A549 treated with DMSO at 1 μM for 4 hours (cell line): ENCODE results near the gene XYLT2. TPM values are rescaled to one million over a fixed set of nuclear protein-coding genes. Genes with fewer than 3 reads are reported as not detected.

Source experiments
- total RNA-seq: library from RNA; stranded (reverse); fragments of 200-300 nt; extraction: Qiagen RNA extraction; gene quantifications from 5 replicates; pipeline ENCODE4 v1.2.3, GENCODE V29; 2022; ENCODE audit warnings: low read depth

The XYLT2 gene
- 18.5 to 26.0 TPM (median 21.9 TPM) in 5 replicates for total RNA-seq

GRCh38 chr17:50345432-50346312 is at the start of gene XYLT2:
XYLT2 (plus strand) TSS chr17:50346126; CDS start chr17:50346141, 15 bp downstream.

GRCh38 chr17:50372758-50373556 is 27.0 kb downstream of the XYLT2 start, which contains the start of the genes EME1 and MRPL27:
EME1 (plus strand) TSS chr17:50373229; CDS start chr17:50375209, 1,980 bp downstream.
MRPL27 (minus strand) TSS chr17:50373184; CDS start chr17:50373170, 14 bp downstream.

DNA sequence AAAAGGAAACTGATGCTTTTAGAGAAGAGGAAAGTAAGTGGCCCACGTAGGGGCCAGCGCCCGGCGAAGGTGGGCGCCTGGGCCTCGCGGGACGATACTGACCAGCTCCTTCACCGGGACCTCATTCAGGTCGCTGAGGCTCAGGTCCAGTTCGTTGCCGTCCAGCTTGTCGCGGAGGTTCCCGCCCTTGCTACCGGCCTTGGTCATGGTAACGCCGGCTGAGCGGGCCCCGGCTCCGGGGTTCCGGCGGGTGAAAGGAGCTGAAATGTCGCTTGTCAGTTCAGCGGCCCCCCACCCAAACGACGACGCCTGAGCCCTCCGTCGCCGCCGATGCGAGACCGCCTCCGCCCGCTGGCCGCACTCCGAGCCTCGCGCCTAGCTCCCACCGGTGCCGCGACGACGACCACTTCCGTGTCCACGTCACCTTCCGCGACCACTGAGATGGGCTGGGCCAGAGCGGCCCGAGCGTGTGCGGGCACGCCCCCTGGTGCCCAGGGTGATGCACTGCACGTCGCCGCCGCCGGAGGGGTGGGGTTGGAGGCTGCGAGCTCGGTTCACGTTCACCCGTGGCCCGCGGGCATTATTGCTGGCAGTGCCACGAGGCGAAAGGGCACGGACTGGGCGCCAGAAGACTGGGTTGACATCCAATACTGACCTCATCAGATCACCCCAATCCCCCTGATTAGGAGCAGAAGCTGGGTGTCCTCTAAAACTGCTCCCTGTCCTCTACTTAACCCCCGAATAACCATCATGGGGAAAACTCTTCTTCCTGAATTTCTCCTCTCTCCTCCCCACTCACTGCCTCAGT is 51.4 kb downstream of the XYLT2 start, which contains the start of gene LRRC59:
TSS of gene LRRC59 (minus strand) at position 413 of the 808 bp plus-strand sequence. CDS start at position 207, 206 bp downstream.

Other genes starting within 250 kb of the XYLT2 start
- 0.24 to 0.51 TPM (median 0.38 TPM) in 5 replicates for gene SAMD14, start 216.0 kb upstream of the XYLT2 start, total RNA-seq
- gene PPP1R9B, start 195.4 kb upstream of the XYLT2 start, total RNA-seq, result 45.7 to 65.4 TPM (median 59.4 TPM) in 5 replicates
- gene SGCA, start 180.1 kb upstream of the XYLT2 start, total RNA-seq, result 1.5 to 2.7 TPM (median 1.8 TPM) in 5 replicates
- gene COL1A1, start 144.5 kb upstream of the XYLT2 start, total RNA-seq, result 8.5 to 11.9 TPM (median 9.5 TPM) in 5 replicates
- gene TMEM92, start 71.7 kb upstream of the XYLT2 start, total RNA-seq, result 22.2 to 30.1 TPM (median 26.9 TPM) in 5 replicates
- gene MRPL27, start 27.1 kb downstream of the XYLT2 start, total RNA-seq, result 138 to 166 TPM (median 143 TPM) in 5 replicates
- 15.2 to 17.4 TPM (median 16.0 TPM) in 5 replicates for gene EME1, start 27.1 kb downstream of the XYLT2 start, total RNA-seq
- gene LRRC59, start 51.4 kb downstream of the XYLT2 start, total RNA-seq, result 237 to 256 TPM (median 243 TPM) in 5 replicates
- 10.0 to 14.9 TPM (median 13.5 TPM) in 5 replicates for gene ACSF2, start 80.1 kb downstream of the XYLT2 start, total RNA-seq
- not detected in 5 replicates for gene CHAD, start 122.8 kb downstream of the XYLT2 start, total RNA-seq
- 25.7 to 40.1 TPM (median 36.4 TPM) in 5 replicates for gene RSAD1, start 132.7 kb downstream of the XYLT2 start, total RNA-seq
- gene MYCBPAP, start 162.3 kb downstream of the XYLT2 start, total RNA-seq, result 0.07 to 1.0 TPM (median 0.45 TPM) in 5 replicates
- 0.15 to 0.31 TPM (median 0.23 TPM) in 5 replicates for gene EPN3, start 186.6 kb downstream of the XYLT2 start, total RNA-seq
- 73.4 to 87.2 TPM (median 79.8 TPM) in 5 replicates for gene SPATA20, start 201.0 kb downstream of the XYLT2 start, total RNA-seq
- 3.9 to 5.1 TPM (median 4.4 TPM) in 5 replicates for gene CACNA1G, start 214.6 kb downstream of the XYLT2 start, total RNA-seq